Dermis microvascular lymphatic vessel endothelial cell (primary cell): ENCODE results near the gene IPO4. TPM values are rescaled to one million over a fixed set of nuclear protein-coding genes. Genes with fewer than 3 reads are reported as not detected.

Experiments
- DNase-seq, 2 donors: peaks; one replicate each; pipeline versions ENCODE4 v3.0.0 to v3.0.0-alpha.2; 2010; ENCODE audit warnings: low read depth in 2 of 2
- total RNA-seq: library from RNA; depleted of rRNA; stranded (reverse); fragments of >200 nt; gene quantifications from 2 replicates; pipeline ENCODE4 v1.2.1, GENCODE V29; 2014

IPO4 gene
- total RNA-seq, 1 donor from 2014 or later, result 32.7 TPM

- no peak for DNase-seq
These were observed 39.2 kb downstream of the IPO4 start for GRCh38 chr14:24149302-24149969.

- no peak for DNase-seq
These were observed 40.7 kb downstream of the IPO4 start for GRCh38 chr14:24147761-24148428.

GRCh38 chr14:24146978-24147760, 41.4 kb downstream of the IPO4 start, which contains the start of gene RNF31:
Gene RNF31, plus strand, starts transcription at chr14:24147498. Its CDS starts 201 bp downstream, at chr14:24147699.
- peak; percentile 92 to 99 for DNase-seq

- peak; percentile 92 to 99 for DNase-seq
These were observed 42.1 kb downstream of the IPO4 start, which contains the start of gene PSME2 for GRCh38 chr14:24146453-24146977. Gene PSME2, minus strand, starts transcription at chr14:24146610. Its CDS starts 29 bp downstream, at chr14:24146581.

- DNase-seq, result no peak
These were observed 42.7 kb downstream of the IPO4 start for GRCh38 chr14:24145690-24146452.

- no peak for DNase-seq
These were observed 43.4 kb downstream of the IPO4 start for GRCh38 chr14:24145219-24145618.

- DNase-seq, result no peak
These were observed 44.2 kb downstream of the IPO4 start for GRCh38 chr14:24144451-24144850.

GRCh38 chr14:24143511-24143910, 45.1 kb downstream of the IPO4 start:
- DNase-seq, result no peak

- peak; percentile 96 to 100 for DNase-seq
These were observed 47.3 kb downstream of the IPO4 start, which contains the start of gene EMC9 for GRCh38 chr14:24141097-24141880. Gene EMC9, minus strand, starts transcription at chr14:24141591. Its CDS starts 287 bp downstream, at chr14:24141304.

- DNase-seq, result no peak
These were observed 49.2 kb downstream of the IPO4 start for GRCh38 chr14:24139272-24139934.

GRCh38 chr14:24138396-24139271, 50.0 kb downstream of the IPO4 start:
- DNase-seq, result no peak

GRCh38 chr14:24137529-24138395, 50.9 kb downstream of the IPO4 start:
- DNase-seq, result no peak

GRCh38 chr14:24136684-24137528, 51.7 kb downstream of the IPO4 start:
- DNase-seq, result no peak

- DNase-seq, result peak; percentile 72 to 92
These were observed 52.6 kb downstream of the IPO4 start, which contains the start of gene PSME1 for GRCh38 chr14:24135834-24136683. Gene PSME1, plus strand, starts transcription at chr14:24136194. Its CDS starts 69 bp downstream, at chr14:24136263.

GRCh38 chr14:24135584-24135833, 53.1 kb downstream of the IPO4 start:
- no peak for DNase-seq

- DNase-seq, result no peak
These were observed 54.9 kb downstream of the IPO4 start for GRCh38 chr14:24133735-24134134.
